ENCODE results near the gene SETBP1.

GRCh38 chr18:44969214-44969795 is 288.6 kb downstream of the SETBP1 start:
- TF ChIP-seq, protein P1, sequence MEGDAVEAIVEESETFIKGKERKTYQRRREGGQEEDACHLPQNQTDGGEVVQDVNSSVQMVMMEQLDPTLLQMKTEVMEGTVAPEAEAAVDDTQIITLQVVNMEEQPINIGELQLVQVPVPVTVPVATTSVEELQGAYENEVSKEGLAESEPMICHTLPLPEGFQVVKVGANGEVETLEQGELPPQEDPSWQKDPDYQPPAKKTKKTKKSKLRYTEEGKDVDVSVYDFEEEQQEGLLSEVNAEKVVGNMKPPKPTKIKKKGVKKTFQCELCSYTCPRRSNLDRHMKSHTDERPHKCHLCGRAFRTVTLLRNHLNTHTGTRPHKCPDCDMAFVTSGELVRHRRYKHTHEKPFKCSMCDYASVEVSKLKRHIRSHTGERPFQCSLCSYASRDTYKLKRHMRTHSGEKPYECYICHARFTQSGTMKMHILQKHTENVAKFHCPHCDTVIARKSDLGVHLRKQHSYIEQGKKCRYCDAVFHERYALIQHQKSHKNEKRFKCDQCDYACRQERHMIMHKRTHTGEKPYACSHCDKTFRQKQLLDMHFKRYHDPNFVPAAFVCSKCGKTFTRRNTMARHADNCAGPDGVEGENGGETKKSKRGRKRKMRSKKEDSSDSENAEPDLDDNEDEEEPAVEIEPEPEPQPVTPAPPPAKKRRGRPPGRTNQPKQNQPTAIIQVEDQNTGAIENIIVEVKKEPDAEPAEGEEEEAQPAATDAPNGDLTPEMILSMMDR (IDR thresholded peaks at IDR 0.05) = no peak
- no peak for TF ChIP-seq POLR2A (IDR thresholded peaks at IDR 0.05)
